DMS 273 treated with DMSO at 0.1 percent for 48 hours (cell line): ENCODE data around the gene COX6B1.
"Not testable (repeated sequence)": the region's sequence is repeated elsewhere in the genome, so short reads cannot be mapped to it uniquely, and the experiment has no call there.

ENCODE experiments used
- DNase-seq: peaks from one replicate; lab custom pipeline; 2025; lab: John Stamatoyannopoulos, UW

Gene COX6B1

DNA sequence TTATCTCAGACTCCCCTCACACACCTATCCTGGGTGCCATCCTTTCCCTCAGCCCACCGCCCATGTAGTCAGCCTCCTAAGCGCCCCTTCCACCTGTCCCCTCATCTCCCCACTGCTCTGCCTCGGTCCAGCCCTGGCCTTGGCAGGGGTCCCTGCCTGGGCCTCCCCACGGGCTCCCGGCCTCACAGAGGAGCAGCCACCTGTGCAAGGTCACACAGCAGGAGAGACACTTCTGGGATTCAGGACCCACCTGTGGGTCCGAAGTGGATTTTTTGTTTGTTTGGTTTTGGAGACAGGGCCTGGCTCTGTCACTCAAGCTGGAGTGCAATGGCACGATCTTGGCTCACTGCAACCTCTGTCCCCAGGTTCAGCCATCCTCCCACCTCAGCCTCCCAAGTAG is 17.5 kb downstream of the COX6B1 start:
- no peak for DNase-seq

DNA sequence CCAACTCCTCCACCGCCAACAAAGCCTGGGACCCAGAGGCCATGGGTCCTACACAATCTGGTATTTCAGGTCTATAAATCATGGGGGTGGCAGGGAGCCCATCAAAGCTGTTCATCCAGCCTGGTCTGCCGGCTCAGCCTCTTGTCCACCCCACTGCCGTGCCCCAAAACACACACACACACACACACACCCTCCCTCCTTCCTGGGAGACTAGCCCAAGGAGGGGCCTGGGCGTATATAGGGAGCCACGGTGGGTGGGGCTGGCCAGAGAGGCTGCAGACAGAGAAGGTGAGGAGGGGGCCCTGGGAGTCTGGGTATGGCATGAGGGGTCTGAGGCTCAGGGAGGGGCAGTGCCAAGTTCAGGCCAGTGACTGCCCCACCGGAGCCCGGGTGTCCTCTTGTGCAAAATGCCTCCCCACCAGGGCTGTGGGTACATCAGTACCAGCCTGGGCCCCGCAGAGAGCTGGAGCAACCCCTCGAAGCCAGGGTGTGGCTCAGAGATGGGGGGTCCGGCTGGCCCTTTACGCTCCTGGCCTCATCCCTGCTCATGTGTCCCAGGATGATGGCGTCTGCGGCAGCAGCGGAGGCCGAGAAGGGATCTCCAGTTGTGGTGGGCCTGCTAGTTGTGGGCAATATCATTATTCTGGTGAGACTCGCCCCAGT is 18.3 kb downstream of the COX6B1 start, which contains the start of gene UPK1A:
TSS of gene UPK1A (plus strand) at position 267 of the 663 bp plus-strand sequence. CDS start at position 563, 296 bp downstream.
- DNase-seq: no peak

- no peak for DNase-seq
These were observed 21.4 kb downstream of the COX6B1 start for GRCh38 chr19:35669566-35669965.

- DNase-seq: no peak
These were observed 21.9 kb downstream of the COX6B1 start for GRCh38 chr19:35669974-35670373.

DNA sequence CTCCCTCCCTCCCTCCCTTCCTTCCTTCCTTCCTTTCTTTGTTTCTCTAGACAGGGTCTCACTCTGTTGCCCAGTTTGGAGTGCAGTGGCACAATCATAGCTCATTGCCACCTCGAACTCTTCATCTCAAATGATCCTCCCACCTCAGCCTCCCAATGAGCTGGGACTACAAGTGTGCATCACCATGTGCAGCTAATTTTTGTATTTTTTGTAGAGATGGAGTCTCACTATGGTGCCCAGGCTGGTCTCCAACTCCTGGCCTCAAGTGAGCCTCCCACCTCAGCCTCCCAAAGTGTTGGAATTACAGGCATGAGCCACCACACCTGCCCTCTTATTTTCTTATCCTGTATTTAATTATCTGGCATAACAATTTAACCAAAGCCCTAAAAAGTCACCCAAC is 22.6 kb downstream of the COX6B1 start:
- DNase-seq: no peak

DNA sequence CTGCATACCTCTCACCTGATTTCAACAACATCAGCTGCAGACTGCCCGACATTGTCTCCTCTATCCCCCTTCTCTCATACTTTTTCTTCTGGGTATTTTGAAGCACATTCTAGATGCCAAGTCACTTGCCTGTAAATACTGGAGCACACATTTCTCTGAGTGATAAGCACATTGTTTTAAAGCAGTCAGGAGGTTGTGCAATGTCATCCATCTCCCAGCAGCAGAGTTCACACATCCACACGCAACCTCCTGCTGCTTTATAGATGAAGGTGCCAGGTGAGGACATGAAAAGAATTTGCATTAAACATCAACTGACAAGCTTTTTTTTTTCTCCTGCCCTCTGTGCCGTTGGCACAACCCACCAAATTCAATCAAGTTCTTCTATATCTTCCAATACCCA is 23.7 kb downstream of the COX6B1 start:
- no peak for DNase-seq

- no peak for DNase-seq
These were observed 25.1 kb downstream of the COX6B1 start for GRCh38 chr19:35673121-35673804.

DNA sequence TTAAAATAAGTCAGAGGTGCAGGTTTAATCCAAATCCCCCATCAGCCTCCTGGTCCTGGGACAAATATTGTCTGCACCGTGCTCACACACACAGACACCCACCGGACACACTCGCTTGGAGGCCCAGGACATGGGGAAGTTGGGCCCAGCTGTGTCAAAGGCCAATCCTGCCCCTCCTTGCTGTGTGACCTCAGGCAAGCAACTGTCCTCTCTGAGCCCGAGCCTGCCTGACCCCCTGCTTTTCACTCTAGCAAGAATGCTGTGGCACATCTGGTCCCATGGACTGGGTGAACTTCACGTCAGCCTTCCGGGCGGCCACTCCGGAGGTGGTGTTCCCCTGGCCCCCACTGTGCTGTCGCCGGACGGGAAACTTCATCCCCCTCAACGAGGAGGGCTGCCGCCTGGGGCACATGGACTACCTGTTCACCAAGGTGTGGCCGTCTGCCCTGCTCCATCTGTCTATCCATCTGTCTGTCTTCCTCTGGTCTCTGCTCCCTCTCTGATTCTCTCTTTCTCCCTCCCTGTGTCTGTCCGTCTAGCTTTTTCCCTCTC is 27.5 kb downstream of the COX6B1 start:
- DNase-seq: no peak

- DNase-seq: no peak
These were observed 41.7 kb downstream of the COX6B1 start for GRCh38 chr19:35689836-35690235.

DNA sequence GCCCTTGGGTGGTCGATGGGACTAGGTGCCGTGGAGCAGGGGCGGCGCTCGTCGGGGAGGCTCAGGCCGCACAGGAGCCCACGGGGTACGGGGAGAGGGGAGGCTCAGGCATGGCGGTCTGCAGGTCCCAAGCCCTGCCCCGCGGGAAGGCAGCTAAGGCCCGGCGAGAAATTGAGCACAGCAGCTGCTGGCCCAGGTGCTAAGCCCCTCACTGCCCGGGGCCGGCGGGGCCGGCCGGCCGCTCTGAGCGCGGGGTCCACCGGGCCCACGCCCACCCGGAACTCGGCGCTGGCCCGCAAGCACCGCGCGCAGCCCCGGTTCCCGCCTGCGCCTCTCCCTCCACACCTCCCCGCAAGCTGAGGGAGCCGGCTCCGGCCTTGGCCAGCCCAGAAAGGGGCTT is 43.0 kb downstream of the COX6B1 start:
- DNase-seq: not testable (repeated sequence)

DNA sequence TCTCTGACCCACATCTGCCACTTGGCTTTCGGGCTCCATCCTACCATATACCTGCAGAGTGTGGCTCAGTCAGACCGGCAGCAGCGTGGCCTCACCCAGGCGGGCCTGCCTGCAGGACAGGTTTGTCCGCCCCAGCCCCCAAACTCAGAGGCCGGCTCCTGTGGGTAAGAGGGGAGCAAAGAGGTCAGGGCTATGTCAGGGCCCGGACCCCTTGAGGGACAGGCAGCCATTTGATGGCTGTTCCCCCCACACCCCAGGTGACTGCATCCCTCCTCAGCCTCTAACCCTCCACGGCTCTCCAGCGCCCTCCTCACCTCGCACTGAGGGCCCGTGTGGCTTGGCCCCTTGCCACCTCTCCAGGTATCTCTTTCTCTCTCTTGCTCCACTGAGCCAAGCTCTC is 43.9 kb downstream of the COX6B1 start:
- no peak for DNase-seq

GRCh38 chr19:35693422-35693821 is 45.3 kb downstream of the COX6B1 start:
- DNase-seq: no peak

DNA sequence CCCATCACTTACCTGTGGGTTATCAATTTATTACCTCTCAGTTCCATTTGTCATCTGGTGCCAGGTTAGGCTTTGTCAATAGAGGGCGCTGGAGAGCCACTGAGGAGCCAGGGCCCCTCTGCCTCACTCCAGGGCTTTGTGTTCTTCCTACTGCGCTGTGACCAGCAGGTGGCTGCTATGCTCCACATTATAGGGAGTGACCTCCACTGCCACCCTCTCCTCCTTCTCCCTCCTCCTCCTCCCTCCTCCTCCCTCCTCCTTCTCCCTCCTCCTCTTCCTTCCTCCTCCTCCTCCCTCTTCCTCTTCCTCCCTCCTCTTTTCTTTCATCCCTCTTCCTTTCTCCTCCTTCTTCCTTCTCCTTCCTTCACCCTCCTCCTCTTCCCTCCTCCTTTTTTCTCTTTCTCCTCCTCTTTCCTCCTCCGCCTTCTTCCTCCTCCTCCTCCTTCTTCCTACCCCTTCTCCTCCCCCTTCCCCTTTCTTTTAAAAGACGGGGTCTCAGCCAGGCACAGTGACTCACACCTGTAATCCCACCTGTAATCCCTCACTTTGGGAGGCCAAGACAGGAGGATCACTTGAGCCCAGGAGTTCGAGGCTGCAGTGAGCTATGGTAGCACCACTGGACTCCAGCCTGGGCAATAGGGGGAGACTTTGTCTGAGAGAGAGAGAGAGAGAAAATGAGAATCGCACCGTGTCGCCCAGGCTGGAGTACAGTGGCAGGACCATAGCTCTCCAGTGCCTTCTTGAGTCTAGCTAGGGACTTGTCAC is 45.9 kb downstream of the COX6B1 start:
- DNase-seq: peak; percentile 53

DNA sequence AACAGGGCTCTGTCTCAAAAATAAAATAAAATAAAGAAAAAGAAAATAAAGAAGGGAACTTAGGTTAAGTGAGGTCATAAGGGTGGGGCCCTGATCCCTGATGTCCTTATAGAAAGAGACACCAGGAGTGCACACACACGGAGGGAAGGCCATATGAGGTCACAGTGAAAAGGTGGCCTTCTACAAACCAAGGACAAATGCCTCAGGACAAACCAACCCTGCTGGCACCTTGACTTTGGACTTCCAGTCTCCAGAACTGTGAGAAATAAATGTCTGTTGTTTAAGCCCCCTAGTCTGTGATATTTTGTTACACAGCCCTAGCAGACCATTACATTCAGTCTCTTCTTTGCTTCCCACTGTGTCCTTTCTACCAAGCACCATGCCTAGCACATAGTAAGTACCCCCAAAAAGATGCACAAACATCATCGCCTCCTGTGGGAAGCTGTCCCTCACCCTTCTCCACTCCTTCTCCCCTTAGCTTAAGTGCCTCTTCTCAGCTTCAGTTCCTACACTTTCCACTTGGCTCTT is 47.8 kb downstream of the COX6B1 start:
- DNase-seq: no peak

DNA sequence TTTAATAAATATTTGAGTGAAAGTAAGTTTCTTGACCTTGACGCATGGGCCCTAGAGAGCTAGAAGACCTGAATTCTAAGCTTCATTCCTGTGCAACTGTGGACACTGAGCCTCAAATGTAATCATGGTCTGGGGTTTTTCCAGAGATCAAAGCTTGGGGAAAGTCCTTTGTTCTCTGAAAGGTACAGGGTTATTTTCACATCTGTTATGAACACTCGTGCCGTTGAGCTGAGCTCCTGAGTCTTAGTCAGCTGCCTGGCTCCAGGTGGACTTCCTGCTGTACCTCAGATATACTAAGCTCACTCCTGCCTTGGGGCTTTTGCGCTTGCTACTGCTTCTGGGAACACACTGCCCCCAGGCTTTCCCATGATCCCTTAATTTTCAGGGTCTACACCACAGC is 48.7 kb downstream of the COX6B1 start:
- DNase-seq: no peak

- peak; percentile 97 for DNase-seq
These were observed 54.3 kb downstream of the COX6B1 start for GRCh38 chr19:35702223-35703012.

DNA sequence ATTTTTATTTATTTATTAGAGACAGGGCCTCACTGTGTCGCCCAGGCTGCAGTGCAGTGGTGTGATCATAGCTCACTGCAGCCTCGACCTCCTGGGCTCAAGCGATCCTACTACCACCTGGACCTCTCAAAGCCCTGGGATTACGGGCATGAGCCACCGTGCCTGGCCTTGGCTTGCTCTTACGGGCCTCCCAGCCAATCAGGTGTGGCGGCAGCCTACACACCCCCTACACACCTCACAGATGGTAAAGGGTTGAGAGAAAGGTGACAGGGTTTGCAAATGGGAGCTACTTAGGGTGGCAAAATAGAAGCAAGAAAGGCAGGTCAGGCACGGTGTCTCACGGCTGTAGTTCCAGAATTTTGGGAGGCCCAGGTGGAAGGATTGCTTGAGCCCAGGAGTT is 55.2 kb downstream of the COX6B1 start:
- no peak for DNase-seq

DNA sequence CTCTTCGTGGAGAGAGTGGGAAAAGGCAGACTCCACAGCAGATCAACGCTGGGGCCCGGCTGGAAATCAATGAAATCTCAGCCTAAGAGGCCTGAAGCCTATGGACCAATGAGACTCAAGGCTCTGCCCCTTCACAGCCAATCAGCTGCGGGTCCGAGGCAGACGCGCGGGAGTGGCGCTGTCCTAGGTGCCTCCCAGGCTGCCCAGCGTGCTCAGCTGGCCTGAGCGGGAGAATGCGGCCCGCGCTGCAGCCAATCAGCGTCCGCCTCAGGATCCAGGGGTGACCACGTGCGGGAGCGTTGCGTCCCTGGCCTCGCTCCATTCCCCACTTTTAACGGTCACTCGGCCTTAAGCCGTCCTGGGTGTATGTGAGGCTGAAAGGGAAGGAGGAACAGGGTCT is 56.1 kb downstream of the COX6B1 start, which contains the start of gene ZBTB32:
TSS of gene ZBTB32 (plus strand) at position 341 of the 400 bp plus-strand sequence. CDS start 10,069 bp downstream, outside the sequence.
- no peak for DNase-seq
